ENCODE results near the gene ITPKB.

Gene ITPKB

GRCh38 chr1:226730071-226730470 is 9.0 kb downstream of the ITPKB start:
- peak; percentile 61 for DNase-seq

DNA sequence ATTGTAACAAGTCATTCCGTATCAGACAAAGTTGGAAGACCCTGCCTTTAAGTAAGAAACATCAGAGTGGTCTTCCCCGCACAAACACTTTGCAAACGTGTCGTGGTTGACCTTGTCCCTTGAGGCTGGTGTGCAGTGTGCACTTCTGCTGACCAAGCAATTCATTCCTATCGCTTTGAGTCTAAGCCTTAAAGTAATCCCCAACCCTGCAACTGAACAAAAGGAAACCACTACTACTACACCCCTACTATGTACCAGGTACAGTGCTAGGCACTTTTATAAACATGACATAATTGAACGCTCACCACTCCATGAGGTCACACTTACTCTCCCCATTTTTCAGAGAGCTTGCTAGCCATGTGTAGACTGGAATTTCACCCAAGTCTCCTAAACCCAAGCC is 10.6 kb downstream of the ITPKB start:
- peak; percentile 55 for DNase-seq

GRCh38 chr1:226725897-226726267 is 13.2 kb downstream of the ITPKB start:
- DNase-seq: no peak

GRCh38 chr1:226723657-226724532 is 15.2 kb downstream of the ITPKB start:
- DNase-seq: peak; percentile 62

DNA sequence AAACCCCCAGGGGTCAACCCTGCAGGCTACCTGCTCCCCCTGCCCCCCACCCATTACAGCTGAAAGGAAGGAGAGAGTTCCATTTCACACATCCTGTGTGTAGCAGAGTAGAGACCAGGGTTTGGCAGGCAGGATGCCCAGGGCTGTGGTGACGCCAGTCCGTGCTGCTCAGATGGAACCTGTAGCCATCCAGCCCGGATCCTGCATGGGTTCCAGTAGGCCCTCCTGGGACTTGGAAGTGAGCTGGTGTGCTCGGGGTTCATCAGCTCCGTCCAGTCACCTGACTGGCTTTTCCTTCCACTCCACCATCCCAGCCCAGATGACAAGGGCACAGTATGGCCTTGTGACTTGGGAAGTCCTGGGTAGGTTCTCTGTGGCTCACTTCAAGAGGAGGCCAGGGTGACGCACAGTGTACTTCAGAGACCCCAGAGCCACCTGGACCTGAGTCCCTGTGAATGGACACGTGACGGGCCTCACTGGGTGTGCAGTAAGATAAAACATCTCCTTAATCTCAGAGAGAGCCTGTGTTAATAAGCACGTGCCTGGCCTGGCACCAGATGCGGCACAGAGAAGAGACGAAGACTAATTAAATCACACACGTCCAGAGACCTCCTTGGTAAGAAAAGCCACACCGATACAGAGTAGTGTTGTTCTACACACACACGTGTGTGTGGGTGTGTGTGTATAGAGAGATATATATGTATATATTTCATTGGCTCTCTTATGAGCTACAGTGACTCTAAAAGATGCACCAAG is 16.0 kb downstream of the ITPKB start:
- DNase-seq: peak; percentile 70

DNA sequence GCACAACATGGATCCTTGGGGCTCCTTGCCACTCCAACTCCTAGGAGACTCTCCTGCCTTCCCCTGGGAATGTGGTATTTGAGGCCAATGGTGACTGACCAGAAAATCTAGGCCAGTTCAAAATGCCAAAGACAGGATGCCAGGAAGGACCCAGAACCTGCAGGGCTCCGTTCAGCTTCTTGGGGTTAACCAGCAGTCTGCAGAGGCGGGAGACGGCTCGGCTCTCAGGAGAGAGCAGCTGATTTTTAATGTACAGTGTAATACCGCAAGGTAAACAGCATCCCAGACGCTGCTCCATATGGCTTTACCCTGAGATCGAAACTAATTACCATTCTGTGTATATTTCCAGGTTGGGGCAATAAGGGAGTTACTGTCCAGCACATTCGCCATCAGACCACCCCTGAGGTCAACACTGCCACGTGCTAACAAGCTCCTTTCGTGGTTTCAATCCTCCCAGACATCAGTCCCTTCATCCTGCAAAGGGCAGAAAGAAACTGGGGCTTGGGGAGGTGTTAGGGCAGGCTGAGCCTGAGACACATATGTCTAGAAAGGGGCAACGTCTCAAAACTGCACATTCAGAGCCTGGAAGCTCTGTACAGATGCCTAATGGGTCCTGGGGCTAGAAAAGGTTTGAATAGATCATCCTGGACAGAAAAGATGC is 16.7 kb downstream of the ITPKB start:
- peak; percentile 61 for DNase-seq

DNA sequence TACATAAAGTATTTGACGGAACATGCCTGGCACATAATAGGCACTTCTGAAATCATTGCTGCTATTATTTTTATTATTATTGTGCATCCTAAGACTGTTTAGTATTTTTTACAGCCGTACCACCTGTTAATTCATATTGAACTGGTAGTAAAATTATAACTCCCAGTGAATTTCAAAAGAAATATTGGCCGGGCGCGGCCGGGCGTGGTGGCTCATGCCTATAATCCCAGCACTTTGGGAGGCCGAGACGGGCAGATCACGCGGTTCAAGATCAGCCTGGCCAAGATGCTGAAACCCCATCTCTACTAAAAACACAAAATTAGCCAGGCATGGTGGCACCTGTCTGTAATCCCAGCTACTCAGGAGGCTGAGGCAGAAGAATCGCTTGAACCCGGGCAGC is 18.5 kb downstream of the ITPKB start:
- peak; percentile 47 for DNase-seq

DNA sequence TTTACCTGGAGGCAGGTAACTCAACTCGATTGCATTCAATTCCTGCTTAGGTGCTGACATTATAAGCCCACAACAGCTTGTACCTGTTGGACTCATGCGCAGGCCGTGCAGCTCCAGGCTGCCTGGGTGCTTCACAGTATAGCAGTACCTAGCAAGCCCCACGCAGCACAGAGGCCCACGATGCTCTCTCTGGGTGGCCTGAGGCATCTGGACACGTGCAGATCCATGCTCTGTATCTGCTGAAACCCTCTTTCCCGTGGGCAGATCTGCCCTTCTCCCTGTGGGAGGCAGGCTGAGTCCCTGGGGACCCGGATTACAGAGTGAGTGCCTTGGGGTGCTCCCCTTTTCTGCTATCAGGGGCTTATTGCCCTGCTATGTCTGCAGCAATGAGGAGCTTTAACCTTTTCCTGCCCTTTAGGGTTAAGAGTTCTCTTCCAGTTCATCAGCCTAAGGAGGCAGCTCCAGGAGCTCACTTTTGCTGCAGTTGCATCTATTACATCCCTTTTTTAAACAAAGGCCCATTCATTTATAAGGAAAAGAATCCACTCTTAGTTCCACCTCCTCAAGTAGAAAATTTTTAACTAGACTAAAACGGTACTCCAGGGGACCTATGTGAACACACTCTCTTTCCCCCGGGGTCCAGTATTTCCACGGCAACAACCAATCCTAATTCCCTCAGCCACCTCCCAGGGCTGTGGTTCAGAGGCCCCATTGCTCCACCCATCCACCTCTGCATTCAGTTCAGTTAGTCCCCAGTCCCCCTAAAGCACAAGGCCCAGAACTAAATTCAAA is 19.3 kb downstream of the ITPKB start:
- peak; percentile 58 for DNase-seq

DNA sequence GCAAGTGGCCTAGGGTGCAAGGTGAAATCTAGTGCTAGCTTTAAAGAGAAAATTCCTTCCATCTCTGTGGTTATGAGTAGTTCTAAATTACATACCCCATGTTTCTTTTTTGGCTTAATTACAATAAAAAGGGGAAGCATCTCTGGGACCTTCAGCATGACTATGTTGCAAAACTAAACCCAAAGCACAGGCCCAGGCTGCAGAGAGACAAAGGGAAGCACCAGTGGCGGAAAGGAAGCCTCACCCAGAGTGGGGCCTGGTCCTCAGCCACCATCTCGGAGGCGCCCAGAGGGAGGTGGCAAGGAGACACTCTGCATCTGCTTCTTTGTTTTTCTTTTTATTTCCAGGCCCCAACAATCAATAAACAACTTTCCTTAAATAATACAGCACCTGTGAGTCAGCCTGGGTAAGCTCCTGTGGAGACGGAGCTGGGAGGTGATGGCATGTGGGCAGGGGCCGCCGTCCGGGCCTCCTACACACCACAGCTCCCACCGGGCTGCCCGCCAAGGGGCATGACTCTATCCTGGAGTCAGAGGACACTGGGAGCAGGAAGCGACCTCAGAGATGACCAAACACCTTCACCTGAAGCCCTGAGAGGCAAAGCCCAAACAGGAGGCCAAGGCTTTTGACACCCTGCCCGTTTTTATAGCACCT is 21.7 kb downstream of the ITPKB start:
- peak; percentile 62 for DNase-seq

DNA sequence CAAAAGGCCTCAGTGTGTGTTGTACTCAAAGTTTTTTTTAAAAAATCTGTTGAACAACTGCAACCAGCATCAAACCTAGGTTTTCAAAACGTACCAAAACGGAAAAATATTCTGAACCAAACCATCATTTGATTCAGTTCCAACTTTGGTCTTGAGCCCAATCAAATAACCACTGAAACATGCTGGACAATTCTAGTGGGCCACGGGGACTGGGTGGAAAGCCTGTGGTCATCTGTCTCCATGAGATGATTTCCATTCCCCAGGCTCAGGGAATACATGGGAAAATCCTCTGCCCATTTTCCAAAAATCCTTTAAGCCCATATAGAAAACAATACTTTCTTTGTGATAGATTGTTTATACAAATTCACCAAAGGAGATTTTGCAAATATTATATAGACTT is 22.5 kb downstream of the ITPKB start:
- no peak for DNase-seq

GRCh38 chr1:226714148-226714547 is 24.9 kb downstream of the ITPKB start:
- DNase-seq: peak; percentile 58

- peak; percentile 67 for DNase-seq
Observed at GRCh38 chr1:226712742-226713419, 26.2 kb downstream of the ITPKB start.

GRCh38 chr1:226711976-226712741 is 26.9 kb downstream of the ITPKB start:
- peak; percentile 81 for DNase-seq

- peak; percentile 60 for DNase-seq
Observed at GRCh38 chr1:226710501-226710900, 28.6 kb downstream of the ITPKB start.

GRCh38 chr1:226709953-226710352 is 29.1 kb downstream of the ITPKB start:
- peak; percentile 47 for DNase-seq

- peak; percentile 61 for DNase-seq
Observed at GRCh38 chr1:226708967-226709396, 30.1 kb downstream of the ITPKB start.

GRCh38 chr1:226708342-226708780 is 30.7 kb downstream of the ITPKB start:
- peak; percentile 71 for DNase-seq

GRCh38 chr1:226706684-226707083 is 32.4 kb downstream of the ITPKB start:
- DNase-seq: no peak

GRCh38 chr1:226704169-226704937 is 34.7 kb downstream of the ITPKB start:
- no peak for DNase-seq
